ENCODE measurements around the gene JPH2.
A peak's percentile ranks its signal among the peaks of the same experiment; 100 is the strongest.
"Not testable (repeated sequence)": the region's sequence is repeated elsewhere in the genome, so short reads cannot be mapped to it uniquely, and the experiment has no call there.

JPH2 gene

DNA sequence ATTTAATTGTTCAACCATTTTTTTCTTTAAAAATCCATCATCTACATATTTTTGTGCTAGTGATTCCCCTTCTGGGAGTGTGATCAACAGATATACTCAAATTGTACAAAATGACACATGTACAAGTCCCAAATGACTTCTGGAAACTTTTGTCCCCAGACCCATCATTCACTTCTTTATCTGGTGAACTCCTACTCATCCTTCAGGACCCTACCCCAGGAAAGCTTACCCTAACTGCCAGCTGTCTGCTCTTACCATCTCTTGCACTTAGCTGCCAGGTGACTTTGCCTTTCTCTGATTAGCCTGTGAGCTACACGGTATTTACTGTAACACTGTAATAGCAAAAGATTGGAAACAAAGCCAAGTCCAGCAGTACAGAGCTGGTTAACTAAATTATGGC, 55.3 kb downstream of the JPH2 start:
- H3K9ac ChIP-seq = no peak overlapping the region
- H3K4me3 ChIP-seq = no peak overlapping the region
- H3K36me3 ChIP-seq = no peaks in the 10 kb centered on the region
- H3K4me2 ChIP-seq = no peak overlapping the region
- no peaks in the 10 kb centered on the region for H3K9me3 ChIP-seq
- H3K27me3 ChIP-seq = 0 out of 2 replicates have a peak, but pooled peaks cover 4% of the 10 kb centered on the region
- H3K27ac ChIP-seq = no peak overlapping the region
- H4K20me1 ChIP-seq = no peaks in the 10 kb centered on the region
- H3K4me1 ChIP-seq = peaks cover 9% of the 10 kb centered on the region
- TF ChIP-seq Cebpa-rat (IDR thresholded peaks at IDR 0.05) = no peak

DNA sequence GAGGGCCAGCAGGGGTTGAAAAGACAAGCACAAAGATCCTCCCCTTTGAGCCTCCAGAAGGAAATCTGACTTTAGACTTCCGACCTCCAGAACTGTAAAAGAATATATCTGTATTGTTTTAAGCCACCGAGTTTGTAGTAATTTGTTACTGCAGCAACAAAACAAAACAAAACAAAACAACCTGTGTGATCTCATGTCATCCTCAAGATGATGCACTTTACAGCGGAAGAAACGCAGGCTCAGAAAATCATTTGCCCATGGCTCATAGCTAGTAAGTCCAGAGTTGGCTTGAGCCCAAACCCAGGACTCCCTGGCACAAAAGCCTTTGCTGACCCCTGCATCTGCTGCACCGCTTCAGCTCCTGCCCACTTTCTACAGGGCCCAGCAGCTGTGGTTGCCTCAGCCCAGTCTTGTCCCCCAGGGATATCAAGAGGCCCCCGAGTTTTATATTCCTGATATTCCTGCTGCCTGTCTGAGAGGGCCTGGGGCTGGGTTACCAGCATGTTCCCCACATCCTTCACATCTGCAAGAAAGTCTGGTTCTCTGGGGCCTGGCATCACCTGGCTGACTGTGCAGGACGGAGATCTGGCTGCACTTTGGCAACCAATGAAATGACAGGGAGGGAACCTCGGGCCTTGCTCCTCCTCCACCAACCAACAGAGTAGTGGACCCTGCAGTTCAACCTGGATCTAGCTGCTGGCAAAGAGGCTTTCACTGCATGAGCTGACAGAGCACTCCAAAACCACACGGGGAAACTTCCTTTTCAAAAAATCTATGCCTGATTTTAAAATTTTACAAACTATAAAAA, 56.9 kb downstream of the JPH2 start:
- no peak for TF ChIP-seq Cebpa-rat (IDR thresholded peaks at IDR 0.05)
- Histone ChIP-seq H4K20me1 (no peaks in the 10 kb centered on the region), H3K36me3 (no peaks in the 10 kb centered on the region), H3K9ac (no peak overlapping the region), H3K4me2 (no peak overlapping the region), H3K4me3 (no peak overlapping the region), H3K27me3 (no peaks in the 10 kb centered on the region), H3K9me3 (no peaks in the 10 kb centered on the region), H3K4me1 (peaks cover 16% of the 10 kb centered on the region), H3K27ac (no peak overlapping the region)

DNA sequence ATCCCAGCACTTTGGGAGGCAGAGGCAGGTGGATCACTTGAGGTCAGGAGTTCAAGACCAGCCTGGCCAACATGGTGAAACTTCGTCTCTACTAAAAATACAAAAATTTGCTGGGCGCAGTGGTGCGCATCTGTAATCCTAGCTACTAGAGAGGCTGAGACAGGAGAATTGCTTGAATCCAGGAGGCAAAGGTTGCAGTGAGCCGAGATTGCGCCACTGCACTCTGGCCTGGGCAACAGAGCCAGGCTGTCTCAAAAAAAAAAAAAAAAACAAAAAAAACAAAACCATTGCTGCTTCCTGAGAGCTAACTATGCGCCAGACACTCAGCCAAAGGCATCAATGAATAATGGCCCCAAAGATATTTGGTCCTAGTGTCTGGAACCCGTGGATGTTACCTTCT, 57.7 kb downstream of the JPH2 start:
- not testable (repeated sequence) for H3K9me3 ChIP-seq, H3K4me3 ChIP-seq, H4K20me1 ChIP-seq, H3K36me3 ChIP-seq, H3K4me2 ChIP-seq, H3K27me3 ChIP-seq, H3K9ac ChIP-seq, H3K27ac ChIP-seq
- H3K4me1 ChIP-seq = peaks cover 16% of the 10 kb centered on the region

DNA sequence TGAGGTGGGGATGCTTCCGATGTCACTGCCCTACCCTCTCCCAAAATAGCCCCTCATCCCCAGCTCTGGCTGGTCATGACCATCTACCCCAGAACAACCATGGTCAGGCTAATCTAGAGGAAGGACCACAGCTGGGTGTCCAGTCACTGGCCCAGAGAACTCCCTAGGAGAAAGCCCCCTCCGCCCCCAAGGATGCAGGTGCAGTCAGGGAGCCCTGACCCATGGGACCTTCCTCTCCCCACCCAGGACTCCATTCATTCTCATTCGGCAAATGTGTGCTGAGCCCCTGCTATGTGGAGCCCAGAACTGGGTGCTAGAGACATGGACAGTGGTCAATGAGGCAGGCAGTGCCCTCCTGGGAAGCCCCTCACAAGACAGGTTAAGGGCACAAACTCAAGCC, 60.5 kb downstream of the JPH2 start:
- H3K27ac ChIP-seq = no peak overlapping the region
- no peaks in the 10 kb centered on the region for H3K36me3 ChIP-seq
- H3K4me2 ChIP-seq = peak overlapping the region; percentile 36
- no peaks in the 10 kb centered on the region for H3K27me3 ChIP-seq
- no peaks in the 10 kb centered on the region for H3K9me3 ChIP-seq
- no peak overlapping the region for H3K4me3 ChIP-seq
- no peak overlapping the region for H3K9ac ChIP-seq
- H4K20me1 ChIP-seq = no peaks in the 10 kb centered on the region
- peaks cover 28% of the 10 kb centered on the region for H3K4me1 ChIP-seq
- TF ChIP-seq Cebpa-rat (IDR thresholded peaks at IDR 0.05) = no peak

DNA sequence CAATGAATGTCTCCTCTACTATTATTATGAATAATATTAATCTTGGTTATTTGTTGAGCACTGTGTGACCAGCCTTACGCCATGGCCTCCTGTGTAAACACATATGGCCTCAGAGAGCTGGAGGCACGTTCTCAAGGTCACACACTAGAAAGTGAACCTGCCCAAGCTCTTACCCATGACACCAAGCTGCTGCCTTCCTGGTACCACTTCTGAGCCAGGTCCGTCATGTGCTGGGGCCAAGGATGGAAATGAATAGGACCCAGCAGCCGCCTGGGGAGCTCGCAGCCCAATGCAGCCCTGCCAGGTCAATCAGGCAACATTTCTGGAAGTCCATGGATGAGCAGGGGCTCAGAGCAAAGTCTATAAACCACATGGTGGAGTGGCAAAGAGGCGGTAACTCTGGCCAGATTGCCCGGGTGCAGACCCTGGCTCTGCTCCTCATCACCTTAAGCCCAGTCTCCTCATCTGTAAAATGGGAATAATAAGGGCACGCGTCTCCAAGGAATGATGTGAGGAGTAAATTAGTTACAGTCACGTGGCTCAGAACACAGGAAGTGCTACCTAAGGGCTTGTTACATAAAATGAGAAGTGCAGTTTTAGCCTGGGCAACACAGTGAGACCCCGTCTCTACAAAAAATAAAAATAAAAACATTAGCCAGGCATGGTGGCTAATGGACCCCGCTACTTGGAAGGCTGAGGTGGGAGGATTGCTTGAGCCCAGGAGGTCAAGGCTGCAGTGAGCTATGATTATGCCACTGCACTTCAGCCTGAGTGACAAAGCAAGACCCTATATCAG, 61.5 kb downstream of the JPH2 start:
- no peak overlapping the region for H3K9ac ChIP-seq
- no peak overlapping the region for H3K4me2 ChIP-seq
- H3K4me3 ChIP-seq = no peak overlapping the region
- H3K9me3 ChIP-seq = no peaks in the 10 kb centered on the region
- H4K20me1 ChIP-seq = no peaks in the 10 kb centered on the region
- no peak overlapping the region for H3K27ac ChIP-seq
- H3K4me1 ChIP-seq = peaks cover 28% of the 10 kb centered on the region
- TF ChIP-seq Cebpa-rat (IDR thresholded peaks at IDR 0.05) = no peak
- no peaks in the 10 kb centered on the region for H3K27me3 ChIP-seq
- H3K36me3 ChIP-seq = no peaks in the 10 kb centered on the region

DNA sequence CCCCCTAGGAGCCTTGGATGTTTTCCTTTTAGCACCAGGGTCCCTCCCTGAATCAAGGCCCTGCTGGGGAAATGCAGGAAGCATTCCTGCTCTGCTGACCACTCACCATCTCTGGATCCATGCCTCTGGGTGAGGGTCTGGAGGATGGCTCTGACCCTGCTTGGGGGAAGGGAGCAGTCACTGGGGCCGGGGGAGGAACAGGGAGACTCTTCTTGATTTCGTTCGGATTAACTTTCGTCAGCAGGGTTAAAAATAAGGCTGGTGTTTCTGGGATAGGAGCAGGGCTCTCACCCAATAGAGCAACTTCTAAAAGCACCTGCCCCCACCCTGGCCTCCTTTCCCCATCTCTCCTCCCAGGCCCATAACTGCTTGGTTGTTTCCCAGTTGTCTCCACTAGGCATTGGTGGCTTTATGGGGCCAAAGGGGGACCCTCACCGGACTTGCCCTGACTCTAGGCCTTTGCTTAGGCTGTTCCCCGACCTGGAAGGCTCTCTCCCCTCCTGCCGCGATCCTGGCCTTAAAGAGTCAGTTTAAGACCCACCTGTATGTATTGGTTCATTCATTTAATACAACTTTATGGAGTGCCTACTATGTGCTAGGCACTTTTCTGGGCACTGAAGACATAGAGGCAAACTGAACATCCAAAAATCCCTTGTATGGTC, 63.0 kb downstream of the JPH2 start:
- Histone ChIP-seq H3K27ac (no peak overlapping the region), H3K9ac (no peak overlapping the region), H3K4me2 (peak overlapping the region; percentile 20; the same call in 1 of the 2 replicates), H3K36me3 (no peaks in the 10 kb centered on the region), H3K9me3 (no peaks in the 10 kb centered on the region), H3K27me3 (no peaks in the 10 kb centered on the region), H4K20me1 (no peaks in the 10 kb centered on the region), H3K4me3 (no peak overlapping the region), H3K4me1 (peaks cover 21% of the 10 kb centered on the region)
- no peak for TF ChIP-seq Cebpa-rat (IDR thresholded peaks at IDR 0.05)

DNA sequence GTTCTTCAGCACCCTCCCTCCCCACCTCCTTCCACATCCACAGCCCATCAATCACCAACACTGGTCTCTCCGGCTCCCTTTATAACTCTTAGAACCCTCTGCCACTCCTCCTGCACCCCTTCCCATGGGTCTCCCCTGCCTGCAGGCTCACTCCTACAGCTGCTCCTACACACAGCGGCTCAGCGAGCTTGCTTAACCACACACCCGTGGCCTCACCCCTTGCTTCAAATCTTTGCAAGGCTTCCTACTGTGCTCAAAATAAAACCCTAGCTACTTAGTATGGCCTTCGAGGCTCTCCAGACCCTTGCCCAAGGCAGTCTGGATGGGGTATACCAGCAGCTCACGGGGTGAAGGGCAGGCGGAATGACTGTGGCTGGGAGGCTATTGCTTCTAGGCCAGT, 63.7 kb downstream of the JPH2 start:
- no peaks in the 10 kb centered on the region for H3K27me3 ChIP-seq
- TF ChIP-seq Cebpa-rat (IDR thresholded peaks at IDR 0.05) = no peak
- peak overlapping the region; percentile 20; the same call in 1 of the 2 replicates for H3K4me2 ChIP-seq
- H4K20me1 ChIP-seq = no peaks in the 10 kb centered on the region
- no peak overlapping the region for H3K9ac ChIP-seq
- H3K4me1 ChIP-seq = peaks cover 21% of the 10 kb centered on the region
- H3K36me3 ChIP-seq = no peaks in the 10 kb centered on the region
- H3K4me3 ChIP-seq = no peak overlapping the region
- H3K9me3 ChIP-seq = no peaks in the 10 kb centered on the region
- no peak overlapping the region for H3K27ac ChIP-seq

DNA sequence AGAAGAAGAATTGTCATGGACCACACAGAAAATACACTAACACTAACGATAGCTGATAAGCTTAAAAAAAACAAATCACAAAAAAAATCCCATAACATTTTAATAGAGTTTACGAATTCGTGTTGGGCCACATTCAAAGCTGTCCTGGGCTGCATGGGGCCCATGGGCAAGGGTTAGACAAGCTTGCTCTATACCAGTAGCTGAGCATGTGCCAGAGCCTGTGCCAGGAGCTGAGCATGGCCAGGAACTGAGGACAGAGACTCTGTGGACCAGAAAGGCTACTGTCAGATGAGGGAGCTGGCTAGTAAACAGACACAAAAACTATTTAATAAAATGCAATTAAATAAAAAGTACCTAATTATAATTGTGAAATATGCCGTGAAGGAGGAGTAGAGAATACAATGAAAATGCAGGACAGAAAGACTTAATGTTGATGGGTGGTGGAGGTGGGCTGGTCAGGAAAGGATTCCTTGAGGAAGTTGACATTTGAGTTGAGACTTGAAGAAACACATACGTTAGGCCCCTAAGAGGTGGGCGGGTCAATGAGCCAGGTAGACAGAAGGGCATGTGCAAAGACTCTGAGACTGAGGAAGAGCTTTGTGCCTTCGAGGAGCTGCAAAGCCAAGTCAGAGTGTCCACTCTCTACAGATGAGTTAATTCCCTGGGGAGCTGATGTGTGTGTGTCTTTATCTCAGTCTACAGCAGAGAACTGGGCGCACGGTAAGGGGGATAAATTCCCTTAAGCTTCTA, 66.1 kb downstream of the JPH2 start:
- Histone ChIP-seq H3K9ac (no peak overlapping the region), H3K36me3 (no peaks in the 10 kb centered on the region), H3K4me2 (no peak overlapping the region), H3K9me3 (no peaks in the 10 kb centered on the region), H4K20me1 (no peaks in the 10 kb centered on the region), H3K4me3 (no peak overlapping the region), H3K4me1 (peaks cover 22% of the 10 kb centered on the region), H3K27me3 (peaks cover 6% of the 10 kb centered on the region), H3K27ac (no peak overlapping the region)
- no peak for TF ChIP-seq Cebpa-rat (IDR thresholded peaks at IDR 0.05)

DNA sequence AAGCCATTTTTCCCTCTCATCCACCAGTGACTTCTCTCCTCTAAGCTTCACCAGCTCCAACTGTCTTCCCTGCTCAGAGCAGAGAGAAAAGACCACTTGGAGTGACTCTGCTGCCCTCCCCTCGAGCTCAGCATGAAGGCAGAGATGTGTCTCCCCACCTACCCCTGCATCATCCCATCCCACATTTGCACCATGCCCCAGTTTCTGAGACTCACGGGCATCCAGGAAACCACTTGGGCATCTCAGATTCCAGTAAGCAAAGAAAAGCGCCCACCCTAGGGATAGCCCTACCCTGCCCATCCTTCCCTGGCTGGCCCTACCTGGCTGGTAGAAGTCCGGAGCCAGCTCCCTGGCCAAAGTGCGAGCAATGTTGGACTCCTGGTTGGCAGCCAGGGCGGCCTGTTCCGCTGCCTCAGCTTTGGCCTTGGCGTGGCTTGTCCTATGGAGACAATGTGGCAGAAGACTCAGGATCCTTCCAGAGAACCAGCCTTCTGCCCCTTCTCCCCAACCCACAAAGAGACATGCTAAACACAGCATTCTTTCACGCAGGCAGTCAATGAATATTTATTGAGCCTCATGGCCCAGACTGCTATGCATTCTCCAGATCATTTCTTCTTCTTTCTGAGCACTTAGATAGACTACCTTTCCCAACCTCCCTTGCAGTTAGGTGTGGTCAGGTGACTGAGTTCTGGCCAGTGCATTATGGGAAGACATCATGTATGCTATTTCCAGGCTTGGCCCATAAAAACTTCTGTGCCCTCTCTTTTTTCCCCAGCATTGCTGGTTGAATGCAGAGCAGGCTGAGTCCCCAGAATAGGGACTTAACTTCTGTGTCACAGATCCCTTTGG, 68.6 kb downstream of the JPH2 start:
- Histone ChIP-seq H3K4me2 (no peak overlapping the region), H3K9me3 (no peaks in the 10 kb centered on the region), H3K4me3 (no peak overlapping the region), H3K36me3 (no peaks in the 10 kb centered on the region), H3K27me3 (peaks cover 9% of the 10 kb centered on the region), H4K20me1 (no peaks in the 10 kb centered on the region), H3K9ac (no peak overlapping the region), H3K4me1 (peaks cover 32% of the 10 kb centered on the region), H3K27ac (no peak overlapping the region)
- TF ChIP-seq Cebpa-rat (IDR thresholded peaks at IDR 0.05) = no peak

Data from BLaER1 (cell line).